Right renal pelvis (tissue), 4 donors: ENCODE data around the gene ZNF26. TPM values are rescaled to one million over a fixed set of nuclear protein-coding genes. Genes with fewer than 3 reads are reported as not detected.
"Not testable (repeated sequence)": the region's sequence is repeated elsewhere in the genome, so short reads cannot be mapped to it uniquely, and the experiment has no call there.

Experiments
- DNase-seq, 4 donors: peaks; one replicate each; pipeline ENCODE4 v3.0.0-alpha.2; 2013; ENCODE audit warnings: low read depth in 4 of 4, low spot score in 3 of 4, missing footprints in 1 of 4
- polyA plus RNA-seq, 4 donors: library from polyadenylated mRNA; unstranded; fragments of 120-200 nt; gene quantifications; one replicate each; pipeline ENCODE4 v1.2.1, GENCODE V29; 2013; ENCODE audit not compliant: insufficient read length in 4 of 4

Gene ZNF26, protein sequence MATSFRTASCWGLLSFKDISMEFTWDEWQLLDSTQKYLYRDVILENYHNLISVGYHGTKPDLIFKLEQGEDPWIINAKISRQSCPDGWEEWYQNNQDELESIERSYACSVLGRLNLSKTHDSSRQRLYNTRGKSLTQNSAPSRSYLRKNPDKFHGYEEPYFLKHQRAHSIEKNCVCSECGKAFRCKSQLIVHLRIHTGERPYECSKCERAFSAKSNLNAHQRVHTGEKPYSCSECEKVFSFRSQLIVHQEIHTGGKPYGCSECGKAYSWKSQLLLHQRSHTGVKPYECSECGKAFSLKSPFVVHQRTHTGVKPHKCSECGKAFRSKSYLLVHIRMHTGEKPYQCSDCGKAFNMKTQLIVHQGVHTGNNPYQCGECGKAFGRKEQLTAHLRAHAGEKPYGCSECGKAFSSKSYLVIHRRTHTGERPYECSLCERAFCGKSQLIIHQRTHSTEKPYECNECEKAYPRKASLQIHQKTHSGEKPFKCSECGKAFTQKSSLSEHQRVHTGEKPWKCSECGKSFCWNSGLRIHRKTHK
- polyA plus RNA-seq = 10 to 100 TPM; 10.7 to 14.2 (median 12.4) TPM

DNA sequence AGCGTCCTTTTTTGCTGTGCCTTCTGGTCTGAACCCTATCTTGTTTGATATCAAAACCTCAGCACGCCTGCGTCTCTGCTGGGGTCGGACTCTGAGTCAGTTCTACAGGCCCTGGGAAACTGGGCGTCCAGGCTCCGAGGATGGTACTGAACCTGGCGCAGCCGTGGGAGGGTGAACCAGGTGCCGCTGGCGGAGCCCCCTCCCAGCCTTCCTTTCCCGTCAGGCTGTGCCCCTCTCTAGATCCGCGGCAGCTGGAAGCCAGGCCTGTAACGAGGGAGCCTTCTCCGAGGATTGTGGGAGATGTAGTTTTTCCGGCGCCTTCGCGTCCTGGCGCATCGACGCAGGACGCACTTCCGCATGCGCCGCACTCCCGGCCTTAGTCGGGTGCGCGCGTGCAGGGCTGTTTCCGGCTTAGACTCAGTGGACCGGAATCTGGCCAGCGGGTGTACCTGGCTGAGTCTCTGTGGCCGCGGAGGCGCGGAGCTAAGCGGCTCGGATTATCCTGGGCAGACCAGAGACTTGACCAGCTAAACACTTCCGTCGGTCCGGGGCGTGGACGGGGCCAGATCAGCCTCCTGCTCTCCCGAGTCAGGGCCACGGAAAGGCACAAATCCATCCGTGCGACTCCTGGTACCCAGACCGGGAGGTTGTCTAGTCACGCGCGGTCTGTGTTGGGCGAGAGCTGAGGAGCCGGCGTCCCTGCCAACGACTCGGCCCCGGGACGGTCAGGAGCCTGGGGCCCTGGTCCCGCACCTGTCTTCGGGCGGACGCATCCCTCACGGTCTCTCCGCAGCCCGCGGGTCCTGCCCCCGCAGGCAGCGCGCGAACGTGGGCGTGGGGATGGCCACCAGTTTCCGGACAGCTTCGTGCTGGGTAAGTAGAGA, at the start of gene ZNF26:
Gene ZNF26 (plus strand): TSS at position 367 of the 884 bp plus-strand sequence. CDS start 474 bp downstream, at position 841.
- DNase-seq = peak; percentile 90 to 94 (median 90)

DNA sequence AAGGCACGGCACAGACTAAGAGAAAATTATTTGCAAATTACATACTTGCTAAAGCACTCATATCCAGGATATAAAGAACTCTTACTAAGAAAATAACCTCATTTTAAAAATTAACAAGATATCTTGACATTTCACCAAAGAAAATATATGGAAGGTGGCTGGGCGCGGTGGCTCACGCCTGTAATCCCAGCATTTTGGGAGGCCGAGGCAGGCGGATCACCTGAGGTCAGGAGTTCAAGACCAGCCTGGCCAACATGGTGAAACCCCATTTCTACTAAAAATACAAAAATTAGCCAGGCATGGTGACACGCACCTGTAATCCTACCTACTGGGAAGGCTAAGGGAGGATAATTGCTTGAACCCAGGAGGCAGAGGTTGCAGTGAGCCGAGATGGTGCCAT, 49.2 kb upstream of the ZNF26 start:
- DNase-seq = not testable (repeated sequence)

- DNase-seq = no peak
Measured at GRCh38 chr12:132937476-132937875, 48.7 kb upstream of the ZNF26 start.

DNA sequence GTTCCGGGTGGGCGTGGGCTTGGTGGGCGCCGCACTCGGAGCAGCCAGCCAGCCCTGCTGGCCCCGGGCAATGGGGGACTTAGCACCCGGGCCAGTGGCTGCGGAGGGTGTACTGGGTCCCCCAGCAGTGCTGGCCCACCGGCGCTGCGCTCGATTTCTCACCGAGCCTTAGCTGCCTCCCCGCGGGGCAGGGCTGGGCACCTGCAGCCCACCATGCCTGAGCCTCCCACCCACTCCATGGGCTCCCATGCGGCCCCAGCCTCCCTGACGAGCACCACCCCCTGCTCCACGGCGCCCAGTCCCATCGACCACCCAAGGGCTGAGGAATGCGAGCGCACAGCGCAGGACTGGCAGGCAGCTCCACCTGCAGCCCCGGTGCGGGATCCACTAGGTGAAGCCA, 47.4 kb upstream of the ZNF26 start:
- DNase-seq = not testable (repeated sequence)

DNA sequence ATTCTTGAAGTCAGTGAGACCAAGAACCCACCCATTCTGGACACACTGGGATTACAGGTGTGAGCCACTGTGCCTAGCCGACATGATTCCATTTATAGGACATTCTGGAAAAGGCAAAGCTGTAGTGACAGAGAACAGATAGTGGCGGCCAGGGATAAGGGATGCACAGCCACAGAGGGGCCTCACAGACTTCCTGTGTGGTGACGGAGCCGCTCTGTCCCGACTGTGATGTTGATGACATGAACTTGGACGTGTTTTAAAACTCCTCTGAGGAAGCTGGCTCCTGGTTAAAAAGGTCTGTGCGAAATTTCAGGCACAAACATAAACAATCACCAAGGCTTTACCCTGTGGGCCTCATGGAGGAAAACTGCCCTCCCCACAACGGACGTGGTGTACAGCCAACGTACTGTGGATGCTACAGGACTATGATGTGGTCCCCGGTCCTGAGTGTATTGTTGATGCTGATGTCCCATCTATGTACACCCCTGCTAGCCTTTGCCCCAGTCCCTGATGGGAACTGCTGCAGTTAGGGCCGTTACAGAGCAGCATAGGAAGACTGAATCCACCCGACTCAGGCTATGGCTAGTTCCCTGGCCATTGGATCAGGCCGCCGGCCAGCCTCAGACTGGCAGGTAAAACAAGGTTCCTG, 46.0 kb upstream of the ZNF26 start:
- no peak for DNase-seq

DNA sequence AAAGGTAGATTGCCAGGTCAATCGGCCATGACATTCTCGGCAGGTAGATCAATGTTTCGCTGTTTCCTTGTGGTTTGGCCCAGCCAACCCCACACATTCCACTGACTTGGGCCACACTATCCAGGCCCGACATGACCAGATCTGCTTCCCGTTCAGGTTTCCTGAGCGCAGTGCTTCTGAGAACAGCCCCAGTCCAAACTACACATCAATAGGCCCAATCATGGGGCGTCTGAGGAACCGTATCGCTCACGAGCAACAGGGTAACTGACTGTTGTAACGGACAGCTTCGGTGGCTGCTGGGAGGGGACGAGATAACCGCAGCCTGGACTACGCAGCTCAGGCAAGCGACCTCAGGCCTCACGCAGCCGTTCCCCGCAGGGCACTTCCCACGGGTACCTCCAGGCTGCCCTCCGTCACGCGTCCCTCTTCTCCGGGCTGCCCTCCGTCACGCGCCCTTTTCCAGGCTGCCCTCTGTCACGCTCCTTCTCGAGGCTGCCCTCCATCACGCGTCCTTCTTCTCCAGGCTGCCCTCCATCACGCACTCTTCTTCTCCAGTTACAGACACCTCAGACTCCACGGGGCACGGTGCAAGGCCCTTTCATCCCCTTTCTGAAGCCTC, 44.7 kb upstream of the ZNF26 start:
- DNase-seq = no peak

GRCh38 chr12:132942611-132943010, 43.6 kb upstream of the ZNF26 start:
- no peak for DNase-seq

- no peak for DNase-seq
Measured at GRCh38 chr12:132945806-132946205, 40.4 kb upstream of the ZNF26 start.

- DNase-seq = no peak
Measured at GRCh38 chr12:132946246-132946820, 39.8 kb upstream of the ZNF26 start.

GRCh38 chr12:132948146-132949066, 37.8 kb upstream of the ZNF26 start:
- DNase-seq = no peak

- no peak for DNase-seq
Measured at GRCh38 chr12:132949936-132950837, 36.0 kb upstream of the ZNF26 start.

DNA sequence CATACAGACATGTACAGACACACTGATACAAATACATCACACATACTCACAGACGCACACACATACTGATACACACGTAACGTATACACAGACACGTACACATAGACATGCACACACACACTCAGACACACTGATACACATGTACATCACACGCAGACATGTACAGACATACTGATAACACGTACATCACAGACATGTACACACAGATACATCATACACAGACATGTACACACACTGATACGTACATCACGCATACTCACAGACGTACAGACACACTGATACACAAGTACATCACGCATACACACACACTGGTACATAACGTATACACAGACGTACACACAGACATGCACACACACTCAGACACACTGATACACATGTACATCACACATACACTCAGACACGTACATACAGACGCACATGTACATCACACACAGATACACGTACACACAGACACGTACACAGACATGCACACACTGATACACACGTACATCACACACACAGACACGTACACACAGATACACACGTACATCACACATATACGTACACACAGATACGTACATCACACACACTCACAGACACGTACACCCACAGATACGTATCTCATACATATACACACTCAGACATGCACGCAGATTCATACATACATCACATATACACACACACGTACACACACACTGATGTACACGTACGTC, 35.2 kb upstream of the ZNF26 start:
- no peak for DNase-seq

DNA sequence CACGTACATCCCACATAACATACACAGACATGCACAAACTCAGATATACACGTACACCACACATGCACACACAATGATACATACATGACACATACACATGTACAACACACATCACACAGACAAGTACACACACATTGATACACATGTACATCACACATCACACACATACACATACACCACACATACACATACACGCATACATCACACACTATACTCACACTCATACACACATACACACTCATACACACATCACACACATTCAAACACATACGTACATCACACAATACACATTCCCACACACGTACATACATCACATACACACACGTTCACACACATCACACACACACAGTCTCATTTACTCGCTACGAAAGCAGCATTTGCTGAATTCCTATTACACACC, 34.5 kb upstream of the ZNF26 start:
- no peak for DNase-seq

DNA sequence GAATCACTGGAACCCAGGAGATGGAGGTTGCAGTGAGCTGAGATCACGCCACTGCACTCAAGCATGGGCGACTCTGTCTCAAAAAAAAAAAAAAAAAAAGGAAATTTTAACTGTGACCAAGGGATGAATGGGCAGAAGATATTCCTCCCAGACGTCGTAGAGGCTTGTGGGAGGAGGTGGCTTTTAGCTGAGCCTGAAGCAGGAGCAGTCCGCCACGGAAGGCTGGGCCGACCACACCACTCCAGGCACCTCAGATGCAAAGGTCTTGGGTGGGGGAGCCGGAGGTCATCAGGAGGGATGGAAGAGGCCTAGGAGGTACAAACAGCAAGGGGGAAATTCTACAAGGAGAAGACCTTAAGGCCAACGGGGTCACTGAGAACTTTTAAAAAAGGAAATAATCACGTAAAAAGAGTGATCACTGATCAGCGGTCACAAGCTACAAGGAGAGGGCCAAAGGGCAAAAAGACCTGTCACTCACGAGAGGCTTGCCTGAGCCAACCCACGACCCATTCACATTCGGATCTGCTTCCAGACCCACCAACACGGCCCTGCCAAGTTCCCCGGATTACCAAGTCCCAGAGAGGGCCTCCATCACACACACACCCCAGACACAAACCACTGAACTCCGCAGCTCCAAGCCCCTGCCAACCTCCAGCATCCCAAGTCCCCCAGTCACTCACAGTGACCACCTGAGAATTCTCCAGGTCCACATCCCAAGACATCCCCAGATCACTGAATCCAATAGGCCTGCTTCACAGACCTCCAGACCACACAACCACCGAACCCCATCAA, 33.6 kb upstream of the ZNF26 start:
- no peak for DNase-seq

GRCh38 chr12:132953163-132953425, 33.1 kb upstream of the ZNF26 start:
- DNase-seq = no peak

- DNase-seq = no peak
Measured at GRCh38 chr12:132953771-132954170, 32.4 kb upstream of the ZNF26 start.
